Anterior cingulate cortex (tissue), 58 donors: ENCODE measurements around the gene CDR2.
A peak's percentile ranks its signal among the peaks of the same experiment; 100 is the strongest.
"Not testable (repeated sequence)": the region's sequence is repeated elsewhere in the genome, so short reads cannot be mapped to it uniquely, and the experiment has no call there.

Source experiments
- DNase-seq, 58 donors: peaks; one replicate each; lab custom pipeline; 2025; lab: John Stamatoyannopoulos, UW

CDR2 gene

GRCh38 chr16:22353933-22354541 is 20.4 kb downstream of the CDR2 start:
- no peak for DNase-seq

- DNase-seq = no peak
Observed at GRCh38 chr16:22353191-22353919, 21.1 kb downstream of the CDR2 start.

- DNase-seq = no peak
Observed at GRCh38 chr16:22352723-22353122, 21.7 kb downstream of the CDR2 start.

- DNase-seq = no peak
Observed at GRCh38 chr16:22352140-22352539, 22.3 kb downstream of the CDR2 start.

GRCh38 chr16:22351017-22351416 is 23.4 kb downstream of the CDR2 start:
- DNase-seq = not testable (repeated sequence)

- no peak for DNase-seq
Observed at GRCh38 chr16:22348291-22348690, 26.1 kb downstream of the CDR2 start.

- DNase-seq = peak in 10 of 58 donors; percentile 3 to 47 (median 24)
Observed at GRCh38 chr16:22347100-22347820, 27.2 kb downstream of the CDR2 start.

GRCh38 chr16:22346483-22346882 is 27.9 kb downstream of the CDR2 start:
- peak in 3 of 58 donors; percentile 1 to 15 (median 3) for DNase-seq

- no peak for DNase-seq
Observed at GRCh38 chr16:22342082-22342481, 32.3 kb downstream of the CDR2 start.

- no peak for DNase-seq
Observed at GRCh38 chr16:22340945-22341344, 33.5 kb downstream of the CDR2 start.

GRCh38 chr16:22337849-22338635 is 36.4 kb downstream of the CDR2 start:
- DNase-seq = no peak

- DNase-seq = no peak
Observed at GRCh38 chr16:22337045-22337444, 37.4 kb downstream of the CDR2 start.

GRCh38 chr16:22336581-22336980 is 37.8 kb downstream of the CDR2 start:
- no peak for DNase-seq

- no peak for DNase-seq
Observed at GRCh38 chr16:22335668-22336246, 38.7 kb downstream of the CDR2 start.

GRCh38 chr16:22333457-22333994 is 40.9 kb downstream of the CDR2 start:
- no peak for DNase-seq

GRCh38 chr16:22330326-22330725 is 44.1 kb downstream of the CDR2 start:
- no peak for DNase-seq

GRCh38 chr16:22329199-22329695 is 45.2 kb downstream of the CDR2 start:
- DNase-seq = no peak

GRCh38 chr16:22328081-22328725 is 46.2 kb downstream of the CDR2 start:
- DNase-seq = no peak

- no peak for DNase-seq
Observed at GRCh38 chr16:22327446-22327775, 47.0 kb downstream of the CDR2 start.
